H1 (cell line): ENCODE measurements around the gene TUBB1. TPM values are rescaled to one million over a fixed set of nuclear protein-coding genes. Genes with fewer than 3 reads are reported as not detected.
A peak's percentile ranks its signal among the peaks of the same experiment; 100 is the strongest.

Experiments
- BACH1 ChIP-seq: IDR thresholded peaks from 2 replicates; pipeline ENCODE4 v1.6.1; 2012; ENCODE audit warnings: low read length, improper control_type of control experiment
- BCL11A ChIP-seq, 2 experiments: IDR thresholded peaks; one replicate each; pipeline ENCODE4 v1.6.1; 2011; ENCODE audit warnings: low read depth in 2 of 2, low read length in 2 of 2, mild to moderate bottlenecking in 2 of 2
- CBX8 ChIP-seq: fragments of 300-800, 300-1000 bp; sonication (generic); IDR thresholded peaks from 2 replicates; pipeline ENCODE4 v1.7.1; 2016; ENCODE audit warnings: low read depth, low read length, borderline replicate concordance
- CHD1 ChIP-seq: IDR thresholded peaks from 2 replicates; pipeline ENCODE4 v1.6.1; 2012; ENCODE audit warnings: low read depth, low read length, improper control_type of control experiment
- CREB1 ChIP-seq: IDR thresholded peaks from 2 replicates; pipeline ENCODE4 v1.6.1; 2012; ENCODE audit warnings: inconsistent platforms
- CTBP2 ChIP-seq: IDR thresholded peaks from 2 replicates; pipeline ENCODE4 v1.7.0; 2011; ENCODE audit warnings: borderline replicate concordance, mild to moderate bottlenecking, moderate library complexity, mixed read lengths, low read length; ENCODE audit not compliant: insufficient read depth, insufficient read length
- EZH2 ChIP-seq: fragments of 200-600 bp; sonication (generic); IDR thresholded peaks from 2 replicates; pipeline ENCODE4 v1.7.1; 2012; ENCODE audit warnings: low read depth, mild to moderate bottlenecking, moderate library complexity, low read length, inconsistent platforms; ENCODE audit not compliant: severe bottlenecking
- FOSL1 ChIP-seq: IDR thresholded peaks from 2 replicates; pipeline ENCODE4 v1.6.1; 2011; ENCODE audit warnings: mild to moderate bottlenecking, low read depth, low read length, moderate library complexity; ENCODE audit not compliant: insufficient read depth
- GABPA ChIP-seq: IDR thresholded peaks from 2 replicates; pipeline ENCODE4 v1.6.1; 2011; ENCODE audit warnings: mild to moderate bottlenecking, low read length, moderate library complexity, borderline replicate concordance; ENCODE audit not compliant: insufficient read depth
- GTF2F1 ChIP-seq: IDR thresholded peaks from 2 replicates; pipeline ENCODE4 v1.6.1; 2012; ENCODE audit warnings: low read depth, low read length, improper control_type of control experiment, borderline replicate concordance
- JUND ChIP-seq: IDR thresholded peaks from 2 replicates; pipeline ENCODE4 v1.6.1; 2011; ENCODE audit warnings: mild to moderate bottlenecking, improper control_type of control experiment, low read length
- KDM1A ChIP-seq: fragments of 200-600, 300-600 bp; sonication (generic); IDR thresholded peaks from 2 replicates; pipeline ENCODE4 v1.7.1; 2016; ENCODE audit warnings: mild to moderate bottlenecking, low read length, borderline replicate concordance
- MAFK ChIP-seq: IDR thresholded peaks from 2 replicates; pipeline ENCODE4 v1.6.1; 2012; ENCODE audit warnings: low read depth, mild to moderate bottlenecking, improper control_type of control experiment, low read length
- NANOG ChIP-seq: IDR thresholded peaks from 2 replicates; pipeline ENCODE4 v1.6.1; 2011; ENCODE audit warnings: low read length, low read depth, mild to moderate bottlenecking, inconsistent platforms; ENCODE audit not compliant: insufficient read depth, poor library complexity, severe bottlenecking
- POLR2AphosphoS5 ChIP-seq: IDR thresholded peaks from 2 replicates; pipeline ENCODE4 v1.6.1; 2011; ENCODE audit warnings: low read depth, low read length
- POU5F1 ChIP-seq: IDR thresholded peaks from 2 replicates; pipeline ENCODE4 v1.6.1; 2011; ENCODE audit warnings: low read depth, mild to moderate bottlenecking, low read length, moderate library complexity
- RFX5 ChIP-seq: IDR thresholded peaks from 2 replicates; pipeline ENCODE4 v1.6.1; 2011; ENCODE audit warnings: low read depth, low read length, improper control_type of control experiment, borderline replicate concordance
- SIN3A ChIP-seq, 2 experiments: IDR thresholded peaks in 1 of 2; conservative IDR thresholded peaks in 1 of 2; 2 replicates each; pipeline ENCODE4 v1.6.1; 2011 to 2012; ENCODE audit warnings: low read length in 2 of 2, improper control_type of control experiment in 1 of 2, low read depth in 1 of 2, mild to moderate bottlenecking in 1 of 2
- SIRT6 ChIP-seq: IDR thresholded peaks from one replicate; pipeline ENCODE4 v1.7.1; 2012; ENCODE audit warnings: low read length, inconsistent platforms
- SP1 ChIP-seq: IDR thresholded peaks from 2 replicates; pipeline ENCODE4 v1.6.1; 2011; ENCODE audit warnings: low read depth, low read length
- TEAD4 ChIP-seq: IDR thresholded peaks from 2 replicates; pipeline ENCODE4 v1.6.1; 2012; ENCODE audit warnings: low read depth, low read length, inconsistent platforms, mixed read lengths
- YY1 ChIP-seq: IDR thresholded peaks from 2 replicates; pipeline ENCODE4 v1.6.1; 2011; ENCODE audit warnings: low read depth, mild to moderate bottlenecking, low read length
- ZNF274 ChIP-seq: IDR thresholded peaks from 2 replicates; pipeline ENCODE4 v1.7.0; 2012; ENCODE audit warnings: low read length, borderline replicate concordance; ENCODE audit errors: extremely low read depth
- polyA plus RNA-seq, 7 experiments: library from polyadenylated mRNA; depleted of rRNA in 3 of 7; stranded (reverse) in 5 of 7; unstranded in 2 of 7; fragments of >200 nt in 5 of 7; fragments of 200-250 nt in 2 of 7; gene quantifications; 1 replicate in 5 of 7; 2 replicates in 1 of 7; 4 replicates in 1 of 7; pipeline versions ENCODE4 v1.2.1 to v1.2.3, GENCODE V29; 2011 to 2013; ENCODE audit warnings: missing spikeins in 2 of 7, mixed read lengths in 2 of 7
- total RNA-seq: library from RNA; stranded (reverse); fragmentation: NEBNext Ultra II Directional; extraction: Animal tissue kit (Norgen Biotek cat#: 25700); gene quantifications from 2 replicates; pipeline ENCODE4 v1.2.1, GENCODE V29; 2021
- TF ChIP-seq, protein P1 (sequence below): IDR thresholded peaks from 2 replicates; pipeline ENCODE4 v1.6.1; 2012; ENCODE audit warnings: inconsistent platforms

The TUBB1 gene
- total and polyA plus RNA-seq, 2 of the 8 experiments (the other 6 are each of a cell fraction or from before 2014, with no cell fraction given), result not detected

DNA sequence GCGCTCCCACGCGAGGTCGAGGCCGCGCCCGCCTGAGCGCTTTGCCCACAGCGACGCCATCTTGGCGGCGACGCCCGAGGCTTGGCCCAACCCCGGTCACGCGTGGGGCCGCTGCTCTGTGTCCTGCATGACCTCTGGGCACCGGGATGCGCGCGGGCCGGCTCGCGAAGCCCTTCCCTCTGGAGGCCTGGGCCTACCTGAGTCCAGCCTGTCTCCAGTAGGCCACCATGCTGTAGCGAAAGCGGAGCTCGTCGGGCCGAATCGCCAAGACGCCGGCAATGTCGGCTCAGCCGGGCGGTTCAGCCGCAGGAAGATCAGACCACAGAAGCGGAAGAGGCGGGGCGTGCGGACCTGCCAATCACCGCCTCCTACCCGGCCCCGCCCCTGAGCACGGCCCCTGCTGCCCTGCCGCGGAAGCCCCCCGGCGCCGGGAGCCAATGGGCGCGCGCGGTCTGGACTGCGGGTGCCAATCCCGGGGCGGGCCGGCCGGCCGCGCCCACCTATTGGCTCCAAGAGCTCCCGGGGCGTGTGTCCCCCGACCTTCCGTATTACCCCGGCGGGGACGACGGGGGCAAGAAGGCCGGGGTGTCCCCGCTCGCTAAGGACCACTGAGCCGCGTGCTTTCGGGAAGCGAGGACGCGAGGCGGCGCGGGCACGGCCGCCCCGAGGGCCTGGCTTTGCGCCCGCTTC, 12.9 kb downstream of the TUBB1 start, which contains the start of gene ATP5F1E (continued):
- TF ChIP-seq ZNF274 (no peak), CHD1 (no peak), GTF2F1 (no peak), POU5F1 (no peak), CREB1 (no peak), MAFK (no peak), FOSL1 (no peak), BCL11A (IDR thresholded peaks at IDR 0.05; ENCODE audit: low read depth in 2 of 2, low read length in 2 of 2) (no peak), GABPA (peak; percentile 60; the same call in 1 of the 2 replicates), TEAD4 (no peak), POLR2AphosphoS5 (peak; percentile 52), CTBP2 (no peak), KDM1A (no peak), SP1 (peak; percentile 79; the same call in 1 of the 2 replicates), YY1 (peak; percentile 84), JUND (no peak), SIRT6 (no peak), BACH1 (peak; percentile 61), EZH2 (no peak), CBX8 (no peak), SIN3A (conservative IDR thresholded peaks at IDR 0.05 in 1 of 2, IDR thresholded peaks at IDR 0.05 in 1 of 2; ENCODE audit: low read depth in 1 of 2, low read length in 2 of 2) (no peak), NANOG (no peak), RFX5 (no peak)
- TF ChIP-seq, protein P1, sequence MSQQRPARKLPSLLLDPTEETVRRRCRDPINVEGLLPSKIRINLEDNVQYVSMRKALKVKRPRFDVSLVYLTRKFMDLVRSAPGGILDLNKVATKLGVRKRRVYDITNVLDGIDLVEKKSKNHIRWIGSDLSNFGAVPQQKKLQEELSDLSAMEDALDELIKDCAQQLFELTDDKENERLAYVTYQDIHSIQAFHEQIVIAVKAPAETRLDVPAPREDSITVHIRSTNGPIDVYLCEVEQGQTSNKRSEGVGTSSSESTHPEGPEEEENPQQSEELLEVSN, result peak; percentile 93
